Measurements from ENCODE around the gene CISD2.
A peak's percentile ranks its signal among the peaks of the same experiment; 100 is the strongest.
"Not testable (repeated sequence)": the region's sequence is repeated elsewhere in the genome, so short reads cannot be mapped to it uniquely, and the experiment has no call there.

CISD2 gene

GRCh38 chr4:102868781-102869568 lies at the start of gene CISD2:
TSS of gene CISD2 (plus strand) at chr4:102868992. CDS start at chr4:102869085, 93 bp downstream.
- peak; percentile 72 for DNase-seq (ENCODE audit: low read depth)

- not testable (repeated sequence) for DNase-seq (ENCODE audit: low read depth)
Observed at GRCh38 chr4:102819100-102819499, 49.7 kb upstream of the CISD2 start.

- no peak for DNase-seq (ENCODE audit: low read depth)
Observed at GRCh38 chr4:102819588-102820365, 49.0 kb upstream of the CISD2 start.

- no peak for DNase-seq (ENCODE audit: low read depth)
Observed at GRCh38 chr4:102823464-102823863, 45.3 kb upstream of the CISD2 start.

- no peak for DNase-seq (ENCODE audit: low read depth)
Observed at GRCh38 chr4:102823897-102824296, 44.9 kb upstream of the CISD2 start.

GRCh38 chr4:102824398-102824797 lies 44.4 kb upstream of the CISD2 start:
- no peak for DNase-seq (ENCODE audit: low read depth)

GRCh38 chr4:102825261-102826091 lies 43.3 kb upstream of the CISD2 start:
- DNase-seq (ENCODE audit: low read depth), result no peak

GRCh38 chr4:102826105-102826889 lies 42.5 kb upstream of the CISD2 start:
- DNase-seq (ENCODE audit: low read depth), result no peak

GRCh38 chr4:102826890-102827673 lies 41.7 kb upstream of the CISD2 start, which contains the start of gene UBE2D3:
TSS of gene UBE2D3 (minus strand) at chr4:102827551. CDS start at chr4:102826508, 1,043 bp downstream.
- DNase-seq (ENCODE audit: low read depth), result peak; percentile 89

GRCh38 chr4:102827674-102828496 lies 40.9 kb upstream of the CISD2 start:
- DNase-seq (ENCODE audit: low read depth), result peak; percentile 83

- no peak for DNase-seq (ENCODE audit: low read depth)
Observed at GRCh38 chr4:102828497-102828808, 40.3 kb upstream of the CISD2 start.

- DNase-seq (ENCODE audit: low read depth), result no peak
Observed at GRCh38 chr4:102829803-102830202, 39.0 kb upstream of the CISD2 start.

- no peak for DNase-seq (ENCODE audit: low read depth)
Observed at GRCh38 chr4:102832105-102832504, 36.7 kb upstream of the CISD2 start.

GRCh38 chr4:102832667-102833066 lies 36.1 kb upstream of the CISD2 start:
- no peak for DNase-seq (ENCODE audit: low read depth)

- no peak for DNase-seq (ENCODE audit: low read depth)
Observed at GRCh38 chr4:102836596-102836995, 32.2 kb upstream of the CISD2 start.

GRCh38 chr4:102842367-102842766 lies 26.4 kb upstream of the CISD2 start:
- DNase-seq (ENCODE audit: low read depth), result no peak

GRCh38 chr4:102843273-102843672 lies 25.5 kb upstream of the CISD2 start:
- DNase-seq (ENCODE audit: low read depth), result no peak

- no peak for DNase-seq (ENCODE audit: low read depth)
Observed at GRCh38 chr4:102843938-102844337, 24.9 kb upstream of the CISD2 start.

- no peak for DNase-seq (ENCODE audit: low read depth)
Observed at GRCh38 chr4:102847687-102848086, 21.1 kb upstream of the CISD2 start.

GRCh38 chr4:102849579-102850104 lies 19.1 kb upstream of the CISD2 start:
- DNase-seq (ENCODE audit: low read depth), result no peak
